MCF 10A (cell line): Measurements from ENCODE around the gene MAP1LC3A. TPM values are rescaled to one million over a fixed set of nuclear protein-coding genes. Genes with fewer than 3 reads are reported as not detected.
A peak's percentile ranks its signal among the peaks of the same experiment; 100 is the strongest.
"Not testable (repeated sequence)": the region's sequence is repeated elsewhere in the genome, so short reads cannot be mapped to it uniquely, and the experiment has no call there.

Experiments
- BruUV-seq: library from RNA; stranded (reverse); fragments of 400-500 nt; replicated peaks from 2 replicates; lab custom pipeline; 2021; lab: Mats Ljungman, UMichigan
- CTCF ChIA-PET: fragments of 300-600 bp; sonication (Branson Sonifier 250); formaldehyde crosslinking; extraction: SDS; loops from one replicate; lab custom pipeline; 2021; ENCODE audit warnings: antibody characterized with exemption, inconsistent platforms; lab: Yijun Ruan, JAX
- POLR2A ChIA-PET: fragments of 300-600, 350-650 bp; sonication (Branson Sonifier 250); formaldehyde crosslinking; extraction: SDS; loops from one replicate; lab custom pipeline; 2020; ENCODE audit warnings: antibody characterized with exemption, inconsistent platforms; lab: Yijun Ruan, JAX
- DNase-seq: peaks from one replicate; pipeline ENCODE4 v3.0.0-alpha.2; 2018; ENCODE audit not compliant: unreplicated experiment
- H3K27ac Mint-ChIP-seq: one replicate; pipeline ENCODE4 v1.8.0; 2022; ENCODE audit warnings: mild to moderate bottlenecking, low read depth, mixed read lengths; ENCODE audit not compliant: unreplicated experiment
- H3K27me3 Mint-ChIP-seq: one replicate; pipeline ENCODE4 v1.8.0; 2022; ENCODE audit warnings: mixed read lengths; ENCODE audit not compliant: insufficient read depth, unreplicated experiment
- H3K36me3 Mint-ChIP-seq: one replicate; pipeline ENCODE4 v1.8.0; 2022; ENCODE audit warnings: mild to moderate bottlenecking, moderate library complexity, mixed read lengths; ENCODE audit not compliant: insufficient read depth, unreplicated experiment
- H3K4me1 Mint-ChIP-seq: one replicate; pipeline ENCODE4 v1.8.0; 2022; ENCODE audit warnings: mixed read lengths; ENCODE audit not compliant: insufficient read depth, unreplicated experiment
- H3K4me3 Mint-ChIP-seq: one replicate; pipeline ENCODE4 v1.8.0; 2022; ENCODE audit warnings: mild to moderate bottlenecking, moderate library complexity, mixed read lengths; ENCODE audit not compliant: unreplicated experiment
- H3K9me3 Mint-ChIP-seq: one replicate; pipeline ENCODE4 v1.8.0; 2022; ENCODE audit warnings: mixed read lengths; ENCODE audit not compliant: unreplicated experiment
- intact Hi-C: fragments of 100-400 bp; cut with micrococcal nuclease; formaldehyde crosslinking; loops from 2 replicates; pipeline ENCODE4 v1.14.1; 2022
- total RNA-seq: library from RNA; stranded (reverse); gene quantifications from 2 replicates; pipeline ENCODE4 v1.2.3, GENCODE V29; 2022
- TF ChIP-seq, protein P1 (sequence below): fragments of 200-600 bp; IDR thresholded peaks from one replicate; pipeline ENCODE4 v1.8.0; 2022; ENCODE audit warnings: antibody characterized with exemption, mild to moderate bottlenecking; ENCODE audit not compliant: unreplicated experiment

Gene MAP1LC3A
- total RNA-seq, 1 experiment from 2014 or later = 10.5 TPM

GRCh38 chr20:34515484-34516246, 42.9 kb upstream of the MAP1LC3A start:
- H3K27ac Mint-ChIP-seq = peak overlapping the region; percentile 99
- POLR2A ChIA-PET = interaction anchor here (0.5 to 4.4 kb wide), 52 partner anchors 10 to 959 kb away, joined by 3 to 205 read pairs (median 5); partner anchors contain the start of genes ACSS2, AHCY, EIF2S2 and ITCH
- TSS peak; percentile 65 for BruUV-seq
- intact Hi-C loops = loop anchor here (1.0 to 2.0 kb wide), 2 partner anchors 11 to 203 kb away; no protein-coding TSS in a partner anchor
- peak; percentile 80 for DNase-seq
- TF ChIP-seq, protein P1, sequence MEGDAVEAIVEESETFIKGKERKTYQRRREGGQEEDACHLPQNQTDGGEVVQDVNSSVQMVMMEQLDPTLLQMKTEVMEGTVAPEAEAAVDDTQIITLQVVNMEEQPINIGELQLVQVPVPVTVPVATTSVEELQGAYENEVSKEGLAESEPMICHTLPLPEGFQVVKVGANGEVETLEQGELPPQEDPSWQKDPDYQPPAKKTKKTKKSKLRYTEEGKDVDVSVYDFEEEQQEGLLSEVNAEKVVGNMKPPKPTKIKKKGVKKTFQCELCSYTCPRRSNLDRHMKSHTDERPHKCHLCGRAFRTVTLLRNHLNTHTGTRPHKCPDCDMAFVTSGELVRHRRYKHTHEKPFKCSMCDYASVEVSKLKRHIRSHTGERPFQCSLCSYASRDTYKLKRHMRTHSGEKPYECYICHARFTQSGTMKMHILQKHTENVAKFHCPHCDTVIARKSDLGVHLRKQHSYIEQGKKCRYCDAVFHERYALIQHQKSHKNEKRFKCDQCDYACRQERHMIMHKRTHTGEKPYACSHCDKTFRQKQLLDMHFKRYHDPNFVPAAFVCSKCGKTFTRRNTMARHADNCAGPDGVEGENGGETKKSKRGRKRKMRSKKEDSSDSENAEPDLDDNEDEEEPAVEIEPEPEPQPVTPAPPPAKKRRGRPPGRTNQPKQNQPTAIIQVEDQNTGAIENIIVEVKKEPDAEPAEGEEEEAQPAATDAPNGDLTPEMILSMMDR = no peak
- CTCF ChIA-PET = interaction anchor here (0.6 to 3.9 kb wide), 11 partner anchors 11 to 325 kb away, joined by 3 to 40 read pairs (median 4); partner anchors contain the start of gene ITCH
- no peaks in the 10 kb centered on the region for H3K27me3 Mint-ChIP-seq
- peak overlapping the region; percentile 97 for H3K4me3 Mint-ChIP-seq
- peaks cover 15% of the 10 kb centered on the region for H3K4me1 Mint-ChIP-seq
- peaks cover 48% of the 10 kb centered on the region for H3K36me3 Mint-ChIP-seq
- no peaks in the 10 kb centered on the region for H3K9me3 Mint-ChIP-seq

DNA sequence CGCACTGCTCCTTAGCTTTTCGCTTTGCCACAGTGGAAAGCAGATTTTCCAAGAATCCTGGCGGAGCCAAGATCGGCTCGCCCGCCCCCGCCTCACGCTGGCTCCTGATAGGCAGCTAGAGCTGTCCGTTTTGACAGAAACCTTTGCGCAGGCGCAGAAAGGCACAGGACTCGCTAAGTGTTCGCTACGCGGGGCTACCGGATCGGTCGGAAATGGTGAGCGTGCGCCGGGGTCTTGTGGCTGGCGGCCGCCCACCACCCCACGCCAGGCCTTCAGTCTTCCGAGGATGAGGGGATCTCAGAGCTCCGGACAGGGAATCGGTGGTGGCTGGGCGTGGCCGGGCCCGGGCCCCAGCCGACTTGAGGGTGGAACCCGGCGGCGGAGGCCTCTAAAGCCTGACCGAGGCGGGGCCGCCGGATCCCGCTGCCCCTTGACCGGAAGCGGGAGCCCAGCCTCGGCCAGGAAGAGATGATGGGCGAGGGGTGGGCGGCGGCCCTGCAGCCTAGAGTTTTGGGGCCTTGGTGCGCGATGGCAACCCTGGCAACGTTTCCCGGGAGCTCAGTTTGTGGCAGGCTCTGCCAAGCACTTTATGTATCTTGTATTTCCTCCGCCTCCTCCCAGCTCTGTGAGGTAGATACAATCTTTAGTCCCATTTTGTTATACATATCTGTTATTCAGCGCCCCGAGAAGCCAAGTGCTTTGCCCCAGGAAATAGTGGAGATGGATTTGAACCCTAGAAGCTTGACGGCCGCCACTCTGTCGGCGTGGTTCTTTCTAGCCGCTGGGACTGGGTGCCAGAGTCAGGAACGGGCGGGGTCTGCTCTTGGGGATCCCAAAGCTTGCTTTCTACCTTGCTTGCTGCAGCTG, 42.0 kb upstream of the MAP1LC3A start, which contains the start of gene DYNLRB1:
DYNLRB1 (plus strand) TSS at position 176 of the 867 bp plus-strand sequence; CDS start at position 213, 37 bp downstream.
- Mint-ChIP-seq H3K27ac (peak within 1 kb of the TSS; percentile 99), H3K27me3 (no peaks in the 10 kb centered on the region), H3K36me3 (peaks cover 42% of the 10 kb centered on the region), H3K4me1 (peaks cover 15% of the 10 kb centered on the region), H3K4me3 (peak within 1 kb of the TSS; percentile 97), H3K9me3 (no peaks in the 10 kb centered on the region)
- POLR2A ChIA-PET = interaction anchor here (0.6 to 4.4 kb wide), 48 partner anchors 9 to 1226 kb away, joined by 3 to 205 read pairs (median 5); partner anchors contain the start of genes ACSS2, AHCY, EIF2S2 and ITCH
- CTCF ChIA-PET = interaction anchor here (0.7 to 3.9 kb wide), 17 partner anchors 8 to 976 kb away, joined by 3 to 40 read pairs (median 3); partner anchors contain the start of gene ITCH
- TSS peak; percentile 44 for BruUV-seq
- intact Hi-C loops = loop anchor here (1.0 kb wide), 1 partner anchor 10 kb away; no protein-coding TSS in a partner anchor
- DNase-seq = peak; percentile 97
- TF ChIP-seq, protein P1 = no peak

GRCh38 chr20:34517114-34517505, 41.4 kb upstream of the MAP1LC3A start:
- Mint-ChIP-seq H3K9me3 (no peaks in the 10 kb centered on the region), H3K36me3 (peaks cover 45% of the 10 kb centered on the region), H3K4me3 (peak overlapping the region; percentile 97), H3K27ac (peak overlapping the region; percentile 99), H3K4me1 (peaks cover 18% of the 10 kb centered on the region), H3K27me3 (no peaks in the 10 kb centered on the region)
- intact Hi-C loops = no loop called here
- ChIA-PET CTCF (interaction anchor here (0.7 to 3.9 kb wide), 11 partner anchors 7 to 977 kb away, joined by 3 to 40 read pairs (median 3); no protein-coding TSS in a partner anchor), POLR2A (interaction anchor here (0.6 to 4.4 kb wide), 35 partner anchors 8 to 576 kb away, joined by 3 to 205 read pairs (median 5); partner anchors contain the start of genes ACSS2, AHCY, ITCH and NCOA6)
- no TSS peak for BruUV-seq
- no peak for DNase-seq
- TF ChIP-seq, protein P1 = no peak

- Mint-ChIP-seq H3K4me1 (peaks cover 25% of the 10 kb centered on the region), H3K36me3 (peaks cover 43% of the 10 kb centered on the region)
- ChIA-PET POLR2A (interaction anchor here (0.6 to 1.5 kb wide), 4 partner anchors 23 to 273 kb away, joined by 3 read pairs; partner anchors contain the start of gene AHCY), CTCF (interaction anchor here (0.6 to 0.8 kb wide), 3 partner anchors 59 to 251 kb away, joined by 3 read pairs; no protein-coding TSS in a partner anchor)
- H3K27me3 Mint-ChIP-seq, DNase-seq, intact Hi-C loops, BruUV-seq, H3K27ac Mint-ChIP-seq, H3K9me3 Mint-ChIP-seq, H3K4me3 Mint-ChIP-seq: not testable (repeated sequence)
Measured at GRCh38 chr20:34518863-34519262, 39.7 kb upstream of the MAP1LC3A start.

- H3K27me3 Mint-ChIP-seq, H3K9me3 Mint-ChIP-seq, DNase-seq, H3K4me3 Mint-ChIP-seq, H3K27ac Mint-ChIP-seq, BruUV-seq, POLR2A ChIA-PET: not testable (repeated sequence)
- H3K36me3 Mint-ChIP-seq = peaks cover 46% of the 10 kb centered on the region
- CTCF ChIA-PET = interaction anchor here (0.6 to 0.8 kb wide), 2 partner anchors 207 to 250 kb away, joined by 3 read pairs; no protein-coding TSS in a partner anchor
- H3K4me1 Mint-ChIP-seq = peaks cover 16% of the 10 kb centered on the region
- intact Hi-C loops = loop anchor here (10.0 kb wide), 1 partner anchor 325 kb away; no protein-coding TSS in a partner anchor
Measured at GRCh38 chr20:34519841-34520240, 38.7 kb upstream of the MAP1LC3A start.
